Spleen (tissue), 7 donors: ENCODE data around the gene OCIAD1.

Source experiments
- POLR2A ChIP-seq, 3 donors: fragments of 450-650 bp; IDR thresholded peaks; one replicate each; pipeline ENCODE4 v1.5.1; 2017; ENCODE audit warnings: antibody characterized with exemption in 3 of 3, mild to moderate bottlenecking in 1 of 3
- POLR2AphosphoS5 ChIP-seq, 3 donors: sonication (generic); formaldehyde crosslinking; IDR thresholded peaks; one replicate each; pipeline ENCODE4 v1.5.1; 2017; ENCODE audit warnings: antibody characterized with exemption in 3 of 3
- TF ChIP-seq, protein P1 (sequence below), 11 experiments: fragments of 200-600 bp in 7 of 11; fragments of 450-650 bp in 4 of 11; sonication (generic) in 4 of 11; IDR thresholded peaks in 8 of 11; conservative IDR thresholded peaks in 3 of 11; 1 replicate in 7 of 11; 2 replicates in 4 of 11; pipeline versions ENCODE4 v1.4.0 to v1.8.0; 2016 to 2021; ENCODE audit warnings: antibody characterized with exemption in 11 of 11, inconsistent platforms in 4 of 11, mild to moderate bottlenecking in 1 of 11
- donor health status: DM: no; HTN: no; CAD: no; lungs with moderate emphysema.
- donor health status: DM: no; HTN: no; CAD: no.
- donor health status: DM: no; HTN: no; CAD: no.

GRCh38 chr4:48796191-48796926, 34.5 kb upstream of the OCIAD1 start:
- TF ChIP-seq, protein P1, sequence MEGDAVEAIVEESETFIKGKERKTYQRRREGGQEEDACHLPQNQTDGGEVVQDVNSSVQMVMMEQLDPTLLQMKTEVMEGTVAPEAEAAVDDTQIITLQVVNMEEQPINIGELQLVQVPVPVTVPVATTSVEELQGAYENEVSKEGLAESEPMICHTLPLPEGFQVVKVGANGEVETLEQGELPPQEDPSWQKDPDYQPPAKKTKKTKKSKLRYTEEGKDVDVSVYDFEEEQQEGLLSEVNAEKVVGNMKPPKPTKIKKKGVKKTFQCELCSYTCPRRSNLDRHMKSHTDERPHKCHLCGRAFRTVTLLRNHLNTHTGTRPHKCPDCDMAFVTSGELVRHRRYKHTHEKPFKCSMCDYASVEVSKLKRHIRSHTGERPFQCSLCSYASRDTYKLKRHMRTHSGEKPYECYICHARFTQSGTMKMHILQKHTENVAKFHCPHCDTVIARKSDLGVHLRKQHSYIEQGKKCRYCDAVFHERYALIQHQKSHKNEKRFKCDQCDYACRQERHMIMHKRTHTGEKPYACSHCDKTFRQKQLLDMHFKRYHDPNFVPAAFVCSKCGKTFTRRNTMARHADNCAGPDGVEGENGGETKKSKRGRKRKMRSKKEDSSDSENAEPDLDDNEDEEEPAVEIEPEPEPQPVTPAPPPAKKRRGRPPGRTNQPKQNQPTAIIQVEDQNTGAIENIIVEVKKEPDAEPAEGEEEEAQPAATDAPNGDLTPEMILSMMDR (IDR thresholded peaks at IDR 0.05 in 8 of 11, conservative IDR thresholded peaks at IDR 0.05 in 3 of 11) = no peak
- TF ChIP-seq POLR2A (IDR thresholded peaks at IDR 0.05) (no peak), POLR2AphosphoS5 (IDR thresholded peaks at IDR 0.05) (no peak)
